NCI-H2107 treated with DMSO at 0.1 percent for 48 hours (cell line): ENCODE measurements around the gene HELQ.
"Not testable (repeated sequence)": the region's sequence is repeated elsewhere in the genome, so short reads cannot be mapped to it uniquely, and the experiment has no call there.

Experiments used
- DNase-seq: peaks from one replicate; lab custom pipeline; 2025; ENCODE audit not compliant: unreplicated experiment; lab: John Stamatoyannopoulos, UW

Gene HELQ, protein sequence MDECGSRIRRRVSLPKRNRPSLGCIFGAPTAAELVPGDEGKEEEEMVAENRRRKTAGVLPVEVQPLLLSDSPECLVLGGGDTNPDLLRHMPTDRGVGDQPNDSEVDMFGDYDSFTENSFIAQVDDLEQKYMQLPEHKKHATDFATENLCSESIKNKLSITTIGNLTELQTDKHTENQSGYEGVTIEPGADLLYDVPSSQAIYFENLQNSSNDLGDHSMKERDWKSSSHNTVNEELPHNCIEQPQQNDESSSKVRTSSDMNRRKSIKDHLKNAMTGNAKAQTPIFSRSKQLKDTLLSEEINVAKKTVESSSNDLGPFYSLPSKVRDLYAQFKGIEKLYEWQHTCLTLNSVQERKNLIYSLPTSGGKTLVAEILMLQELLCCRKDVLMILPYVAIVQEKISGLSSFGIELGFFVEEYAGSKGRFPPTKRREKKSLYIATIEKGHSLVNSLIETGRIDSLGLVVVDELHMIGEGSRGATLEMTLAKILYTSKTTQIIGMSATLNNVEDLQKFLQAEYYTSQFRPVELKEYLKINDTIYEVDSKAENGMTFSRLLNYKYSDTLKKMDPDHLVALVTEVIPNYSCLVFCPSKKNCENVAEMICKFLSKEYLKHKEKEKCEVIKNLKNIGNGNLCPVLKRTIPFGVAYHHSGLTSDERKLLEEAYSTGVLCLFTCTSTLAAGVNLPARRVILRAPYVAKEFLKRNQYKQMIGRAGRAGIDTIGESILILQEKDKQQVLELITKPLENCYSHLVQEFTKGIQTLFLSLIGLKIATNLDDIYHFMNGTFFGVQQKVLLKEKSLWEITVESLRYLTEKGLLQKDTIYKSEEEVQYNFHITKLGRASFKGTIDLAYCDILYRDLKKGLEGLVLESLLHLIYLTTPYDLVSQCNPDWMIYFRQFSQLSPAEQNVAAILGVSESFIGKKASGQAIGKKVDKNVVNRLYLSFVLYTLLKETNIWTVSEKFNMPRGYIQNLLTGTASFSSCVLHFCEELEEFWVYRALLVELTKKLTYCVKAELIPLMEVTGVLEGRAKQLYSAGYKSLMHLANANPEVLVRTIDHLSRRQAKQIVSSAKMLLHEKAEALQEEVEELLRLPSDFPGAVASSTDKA

DNA sequence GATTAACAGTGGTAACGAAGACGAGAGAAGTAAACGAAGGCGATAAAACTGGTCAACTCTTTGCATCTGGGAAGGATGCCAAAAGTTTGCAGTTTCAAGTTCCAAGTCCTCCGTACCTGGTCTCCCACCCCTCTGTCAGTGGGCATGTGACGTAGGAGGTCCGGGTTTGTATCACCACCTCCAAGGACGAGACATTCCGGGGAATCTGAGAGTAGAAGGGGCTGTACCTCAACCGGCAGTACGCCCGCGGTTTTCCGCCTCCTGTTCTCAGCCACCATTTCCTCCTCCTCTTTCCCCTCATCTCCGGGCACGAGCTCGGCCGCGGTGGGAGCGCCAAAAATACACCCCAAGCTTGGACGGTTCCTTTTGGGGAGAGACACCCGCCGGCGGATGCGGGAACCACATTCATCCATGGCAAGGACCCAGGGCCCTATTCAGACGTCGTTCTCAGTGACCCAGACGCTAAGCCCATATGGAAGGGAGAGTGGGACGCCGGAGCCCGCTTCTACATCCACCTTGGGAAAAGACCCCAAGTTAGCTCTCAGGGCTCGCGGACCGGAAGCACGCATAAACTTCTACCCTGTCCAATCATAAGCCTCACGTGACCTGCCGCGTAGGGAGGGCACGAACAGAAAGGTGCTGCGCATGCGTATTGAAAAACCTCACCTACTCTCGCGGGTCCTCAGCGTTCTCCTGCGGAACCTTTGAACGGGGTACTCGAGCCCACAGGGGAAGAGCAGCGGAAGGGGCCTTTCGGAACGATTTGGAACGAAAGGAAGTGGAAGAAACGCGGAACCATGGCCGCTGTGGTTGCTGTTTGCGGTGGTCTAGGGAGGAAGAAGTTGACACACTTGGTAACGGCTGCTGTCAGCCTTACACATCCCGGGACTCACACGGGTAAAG is at the start of gene HELQ, which contains the start of gene MRPS18C:
HELQ (minus strand) TSS at position 543 of the 903 bp plus-strand sequence; CDS start at position 413, 130 bp downstream.
MRPS18C (plus strand) TSS at position 778 of the 903 bp plus-strand sequence; CDS start at position 798, 20 bp downstream.
- peak; percentile 83 for DNase-seq

DNA sequence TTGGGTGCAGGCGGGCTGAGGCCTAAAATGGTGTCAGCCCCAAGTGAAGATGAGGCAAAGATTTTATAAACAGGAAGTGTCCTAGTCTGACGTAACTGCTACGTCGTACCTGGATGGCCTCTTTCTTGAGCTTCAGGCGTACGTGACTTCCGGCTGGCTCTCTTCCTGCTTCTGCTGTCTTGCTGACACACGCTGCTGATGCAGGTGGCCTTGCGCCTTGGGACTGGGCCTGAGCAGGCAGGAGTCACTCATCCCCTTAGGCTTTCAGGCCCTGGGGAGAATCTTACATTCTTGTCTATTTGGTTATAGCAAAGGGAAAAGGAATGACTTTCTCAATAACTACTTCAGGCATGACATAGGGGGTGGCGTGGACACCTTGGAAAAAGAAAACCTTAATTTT is 49.4 kb upstream of the HELQ start:
- DNase-seq, result no peak

DNA sequence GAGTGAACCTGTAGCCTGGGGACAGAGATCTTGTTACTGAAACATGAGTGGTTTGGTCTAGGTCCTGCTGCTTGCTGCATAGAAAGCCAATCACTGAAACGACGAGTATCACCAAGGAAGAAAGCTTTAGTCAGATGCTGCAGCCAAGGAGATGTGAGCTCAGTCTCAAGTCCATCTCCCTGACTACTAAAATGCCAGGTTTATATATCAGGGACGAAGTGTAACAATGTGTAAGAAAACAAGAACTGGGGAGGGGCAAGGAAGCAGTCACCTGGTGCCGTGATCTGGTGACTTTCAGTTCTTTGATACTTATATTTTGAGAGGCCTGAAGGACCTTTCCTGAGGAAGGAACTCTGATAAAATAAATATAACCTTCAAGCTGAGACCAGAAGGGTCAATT is 48.9 kb upstream of the HELQ start:
- DNase-seq, result peak; percentile 62

DNA sequence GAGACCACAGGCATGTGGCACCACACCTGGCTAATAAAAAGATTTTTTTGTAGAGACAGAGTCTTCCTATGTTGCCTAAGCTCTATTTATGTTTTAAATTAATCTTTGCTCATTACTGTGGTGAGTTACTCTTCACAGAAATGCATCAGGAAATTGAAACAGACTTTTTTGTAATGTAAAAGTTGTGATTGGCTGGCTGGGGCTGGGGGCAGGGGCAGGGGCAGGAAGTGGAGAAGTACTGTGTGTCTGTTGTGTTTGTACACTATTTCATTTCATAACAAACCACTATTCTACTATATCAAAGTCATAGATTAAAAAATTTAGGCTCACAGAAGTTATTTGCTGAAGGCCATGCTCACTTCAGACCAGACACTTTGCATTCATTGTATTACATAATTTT is 48.4 kb upstream of the HELQ start:
- DNase-seq, result no peak

DNA sequence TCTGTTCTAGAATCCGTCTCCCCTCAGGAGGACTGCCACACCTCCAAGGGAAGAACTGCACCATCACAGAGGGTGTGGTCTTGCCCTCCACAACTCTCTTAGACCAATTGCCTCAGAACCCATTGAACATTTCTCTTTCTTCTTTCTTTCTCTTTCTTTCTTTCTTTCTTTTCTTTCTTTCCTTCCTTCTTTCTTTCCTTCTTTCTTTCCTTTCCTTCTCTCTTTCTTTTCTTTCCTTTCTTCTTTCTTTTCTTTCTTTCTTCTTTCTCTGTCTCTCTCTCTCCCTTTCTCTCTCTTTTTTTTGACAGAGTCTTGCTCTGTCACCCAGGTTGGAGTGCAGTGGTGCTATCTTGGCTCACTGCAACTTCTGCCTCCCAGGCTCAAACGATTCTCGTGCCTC is 46.0 kb upstream of the HELQ start:
- not testable (repeated sequence) for DNase-seq

DNA sequence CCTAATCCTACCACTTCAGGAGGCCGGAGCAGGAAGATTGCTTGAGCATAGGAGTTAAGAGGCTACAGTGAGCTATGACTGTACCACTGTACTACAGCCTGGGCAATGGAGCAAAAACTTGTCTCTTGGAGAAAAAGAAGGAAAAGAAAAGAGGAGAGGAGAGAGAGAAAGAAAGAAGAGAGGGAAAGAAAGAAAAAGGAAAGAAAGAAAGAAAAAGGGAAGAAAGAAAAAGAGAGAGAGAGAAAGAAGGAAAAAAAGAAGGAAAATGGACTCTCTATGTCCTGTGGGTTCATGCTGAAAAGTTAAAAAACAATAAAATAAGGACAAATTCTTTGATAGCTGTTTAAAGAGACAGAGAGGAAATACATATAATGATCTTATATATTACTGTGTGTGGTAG is 42.6 kb upstream of the HELQ start:
- no peak for DNase-seq

DNA sequence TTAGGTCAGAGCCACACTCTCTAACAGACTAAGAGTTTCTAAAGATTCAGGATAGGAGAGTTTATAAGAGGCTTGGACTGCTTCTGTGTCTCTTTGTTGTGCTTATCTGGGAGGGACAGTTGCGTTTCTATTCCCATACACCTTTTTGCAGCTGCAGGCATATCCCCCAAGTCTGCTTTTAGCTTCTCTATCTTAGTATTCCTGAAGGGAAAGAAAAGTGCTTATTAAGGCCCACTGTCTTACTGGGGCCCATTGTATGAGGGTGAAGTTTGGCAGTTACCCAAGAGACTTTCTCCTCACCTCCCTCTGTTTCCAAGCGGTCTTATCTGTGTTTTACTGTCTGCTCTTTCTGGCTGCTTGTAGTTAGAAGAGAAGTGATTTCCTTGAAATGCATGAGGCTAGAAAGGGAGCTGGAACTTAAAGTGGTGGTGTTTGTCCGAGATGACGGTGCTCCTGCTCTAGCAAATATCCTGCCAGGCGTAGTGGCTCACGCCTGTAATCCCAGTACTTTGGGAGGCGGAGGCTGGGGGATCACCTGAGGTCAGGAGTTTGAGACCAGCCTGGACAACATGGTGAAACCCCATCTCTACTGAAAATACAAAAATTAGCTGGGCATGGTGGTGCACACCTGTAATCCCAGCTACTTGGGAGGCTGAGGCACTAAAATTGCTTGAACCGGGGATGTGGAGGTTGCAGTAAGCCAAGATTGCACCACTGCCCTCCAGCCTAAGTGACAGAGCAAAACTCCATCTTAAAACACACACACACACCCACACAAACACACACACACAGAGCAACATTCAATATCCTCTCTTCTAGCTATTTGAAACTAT is 40.7 kb upstream of the HELQ start:
- not testable (repeated sequence) for DNase-seq

DNA sequence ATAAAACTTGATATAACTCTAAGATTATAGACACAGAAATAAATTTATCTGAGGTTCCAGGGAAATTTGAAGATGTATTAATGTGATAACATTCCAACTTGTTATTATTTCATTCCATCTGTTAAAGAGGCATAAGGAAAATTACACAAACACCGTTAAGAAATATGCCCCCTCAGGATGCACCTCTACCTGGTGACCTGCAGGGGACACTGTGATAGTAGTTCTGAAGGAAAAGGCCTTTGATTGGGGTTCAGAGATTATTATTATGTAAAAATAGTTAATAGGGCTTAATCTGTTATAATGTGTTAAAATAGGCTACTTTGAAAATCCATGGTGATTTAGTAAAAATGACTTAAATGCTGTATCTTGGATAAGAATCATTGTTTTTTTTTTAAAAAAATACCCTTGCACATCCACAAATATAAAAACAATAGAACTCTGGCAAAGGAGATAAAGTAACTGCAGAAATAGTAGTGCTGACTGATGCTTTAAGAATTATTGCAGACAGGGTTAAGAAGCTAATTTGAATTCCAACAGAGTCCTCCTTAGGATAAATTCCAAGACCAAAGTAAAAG is 35.3 kb upstream of the HELQ start:
- DNase-seq, result peak; percentile 2

DNA sequence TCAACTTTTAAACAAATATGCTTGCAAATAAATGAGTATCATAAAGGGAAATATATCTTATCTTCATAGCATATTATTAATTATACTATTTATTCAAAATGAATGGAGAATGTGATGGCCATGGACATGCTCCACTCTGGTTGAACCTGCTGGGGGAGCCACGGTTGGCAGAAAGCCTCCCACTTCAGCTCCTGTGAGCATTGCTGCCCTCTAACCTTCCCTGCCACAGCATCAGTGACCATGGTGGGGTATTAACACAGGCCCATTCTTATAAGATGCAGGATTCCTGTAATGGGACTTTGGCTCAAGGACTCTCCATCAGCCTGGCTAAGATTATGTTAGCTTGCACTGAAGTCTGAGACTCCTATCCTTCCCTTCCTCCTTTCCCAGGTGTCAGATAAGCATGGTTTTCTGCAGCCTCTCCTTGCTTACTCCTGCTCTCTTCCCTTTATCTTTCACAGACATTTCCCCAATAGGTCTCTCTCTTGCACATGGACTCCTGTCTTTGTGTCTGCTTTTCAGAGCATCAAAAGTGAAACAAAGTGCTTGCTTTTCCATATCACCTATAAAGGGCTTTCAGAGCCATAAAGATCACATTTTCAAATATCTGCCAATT is 34.2 kb upstream of the HELQ start:
- DNase-seq, result no peak

DNA sequence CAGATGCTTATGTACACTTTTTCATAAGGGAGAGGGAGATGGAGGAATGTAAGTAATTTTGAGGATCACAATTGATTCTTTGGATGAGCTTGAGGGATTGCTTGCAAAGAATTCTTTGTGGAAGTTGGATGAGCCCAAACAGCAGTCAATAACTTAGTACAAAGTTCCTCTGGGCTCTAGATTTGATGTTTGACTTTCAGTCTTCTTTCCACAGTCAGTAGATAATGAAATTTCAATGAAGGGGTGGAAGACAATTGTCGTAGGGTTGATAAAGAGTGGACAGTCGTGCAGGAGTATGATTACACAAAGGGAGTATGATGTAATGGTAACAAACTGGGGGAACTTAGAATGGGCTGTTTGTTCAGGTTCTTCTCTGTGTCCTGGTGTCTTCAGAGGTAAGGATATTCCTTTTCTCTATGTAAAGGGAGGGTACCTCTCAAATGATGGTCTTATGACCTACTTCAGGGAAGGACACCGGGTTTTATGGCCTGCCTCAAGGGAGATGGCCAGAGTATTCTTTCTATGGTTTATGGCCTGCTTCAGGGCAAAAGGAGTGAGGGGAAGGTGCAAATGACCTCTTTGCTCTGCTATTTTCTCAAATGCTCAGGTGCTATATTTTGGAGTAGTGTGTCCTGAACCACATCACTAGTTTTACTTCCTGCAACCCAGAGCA is 31.0 kb upstream of the HELQ start:
- no peak for DNase-seq

DNA sequence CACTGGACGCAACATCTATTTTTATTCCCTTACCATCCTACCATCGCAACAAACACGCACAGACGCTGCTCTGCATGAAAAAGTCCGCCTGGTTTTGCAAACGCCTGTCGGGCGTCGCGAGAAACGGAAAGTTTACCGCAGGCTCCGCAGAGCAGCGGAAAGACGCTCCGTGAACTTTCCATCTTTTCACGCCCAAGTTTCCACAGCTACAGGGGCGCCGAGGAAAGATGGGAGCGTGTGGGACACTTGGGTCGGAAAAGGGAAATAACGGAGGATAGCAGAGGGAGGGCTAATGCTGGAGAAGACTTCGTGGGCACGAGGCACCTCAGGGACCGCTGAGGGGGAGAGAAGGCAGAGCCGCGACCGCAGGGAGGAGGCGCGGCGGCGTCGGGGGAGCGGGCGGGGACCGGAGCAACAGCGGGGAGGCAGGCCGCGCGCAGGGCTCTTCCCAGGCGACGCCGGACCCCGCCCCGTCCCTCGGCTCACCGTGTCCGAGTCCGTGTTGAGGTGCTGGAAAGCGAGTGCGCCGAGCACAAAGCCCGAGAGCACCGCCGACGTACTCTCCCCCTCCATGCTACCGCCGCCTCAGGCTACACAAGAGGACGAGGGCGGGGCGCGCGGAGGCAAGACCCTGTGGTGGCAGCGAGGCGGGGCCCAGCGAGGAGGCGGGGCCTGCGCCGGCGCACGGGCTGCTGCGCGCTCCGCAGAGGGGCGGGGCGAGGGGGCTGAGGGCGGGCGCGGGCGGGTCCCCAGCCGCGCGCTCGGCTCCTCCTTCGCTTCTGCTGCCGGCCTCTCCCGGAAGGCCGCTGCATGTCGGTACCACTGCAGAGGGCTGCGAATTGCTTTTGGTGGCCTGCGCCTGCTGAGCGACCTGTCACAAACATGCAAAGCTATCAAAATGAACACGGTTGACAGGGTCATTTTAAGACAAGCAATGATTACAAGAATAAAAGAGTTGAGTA is 29.2 kb upstream of the HELQ start, which contains the start of gene ABRAXAS1:
ABRAXAS1 (minus strand) TSS at position 601 of the 962 bp plus-strand sequence; CDS start at position 573, 28 bp downstream.
- DNase-seq, result peak; percentile 54

DNA sequence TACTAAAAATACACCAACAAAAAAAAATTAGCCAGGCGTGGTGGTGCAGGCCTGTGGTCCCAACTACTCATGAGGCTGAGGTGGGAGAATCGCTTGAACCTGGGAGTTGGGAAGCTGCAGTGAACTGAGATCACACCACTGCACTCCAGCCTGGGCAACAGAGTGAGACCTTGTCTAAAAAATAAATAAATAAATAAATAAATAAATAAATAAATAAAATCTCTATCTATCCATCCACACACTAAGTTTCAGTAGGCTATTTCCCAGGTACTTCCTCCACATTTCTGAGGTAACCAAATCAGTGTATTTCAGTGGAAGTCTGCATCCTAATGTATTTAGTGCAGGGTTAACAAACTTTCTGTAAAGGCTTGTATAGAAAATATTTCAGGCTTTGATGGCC is 18.3 kb upstream of the HELQ start:
- no peak for DNase-seq

DNA sequence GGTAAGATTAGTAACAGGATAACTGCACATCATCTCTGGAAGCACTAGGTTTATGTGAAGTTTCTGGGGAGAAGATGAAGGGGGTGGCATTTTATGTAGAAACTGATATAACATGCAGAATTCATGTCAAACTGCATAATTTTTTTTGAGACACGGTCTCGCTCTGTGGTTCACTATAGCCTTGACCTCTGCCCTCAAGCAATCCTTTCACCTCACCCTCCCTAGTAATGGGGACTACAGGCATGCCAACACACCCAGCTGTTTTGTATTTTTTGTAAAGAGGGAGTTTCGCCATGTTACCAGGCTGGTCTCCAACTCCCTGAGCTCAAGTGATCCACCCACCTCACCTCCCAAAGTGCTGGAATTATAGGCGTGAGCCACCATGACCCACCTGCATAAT is 17.8 kb upstream of the HELQ start:
- no peak for DNase-seq

DNA sequence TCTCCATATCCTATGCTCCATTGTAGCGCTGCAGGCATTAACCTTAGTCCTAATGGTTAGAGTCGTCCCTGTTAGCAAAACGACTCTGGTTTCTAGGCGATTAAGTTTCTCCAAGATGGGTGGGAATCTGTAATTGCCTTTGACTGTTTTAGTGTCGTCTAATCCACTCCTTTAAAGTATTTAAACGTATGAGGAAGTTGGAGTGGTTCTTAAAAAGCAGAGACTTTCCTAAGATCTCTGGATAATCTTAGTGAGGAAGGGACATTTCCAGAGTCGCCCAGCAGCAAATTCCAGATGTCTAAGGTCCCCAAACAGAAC is 520 bp upstream of the HELQ start:
- no peak for DNase-seq

DNA sequence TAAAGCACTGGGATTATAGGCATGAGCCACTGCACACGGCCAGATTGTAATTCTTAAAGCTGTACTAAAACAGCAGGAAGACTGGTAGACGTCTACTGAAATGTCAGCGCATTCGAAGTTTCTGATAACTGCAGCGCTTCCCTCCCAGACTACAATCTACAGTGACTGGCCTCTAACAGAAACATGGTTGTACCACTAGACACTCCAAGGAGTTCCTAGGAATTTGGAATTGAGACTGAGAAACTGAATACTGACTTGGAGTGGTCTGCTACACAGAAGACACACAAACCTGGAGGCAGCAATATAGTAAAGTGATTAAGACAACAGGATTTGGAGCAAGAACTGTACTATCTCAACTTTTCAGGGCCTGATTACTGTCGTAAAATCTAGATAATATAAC is 937 bp downstream of the HELQ start:
- no peak for DNase-seq

DNA sequence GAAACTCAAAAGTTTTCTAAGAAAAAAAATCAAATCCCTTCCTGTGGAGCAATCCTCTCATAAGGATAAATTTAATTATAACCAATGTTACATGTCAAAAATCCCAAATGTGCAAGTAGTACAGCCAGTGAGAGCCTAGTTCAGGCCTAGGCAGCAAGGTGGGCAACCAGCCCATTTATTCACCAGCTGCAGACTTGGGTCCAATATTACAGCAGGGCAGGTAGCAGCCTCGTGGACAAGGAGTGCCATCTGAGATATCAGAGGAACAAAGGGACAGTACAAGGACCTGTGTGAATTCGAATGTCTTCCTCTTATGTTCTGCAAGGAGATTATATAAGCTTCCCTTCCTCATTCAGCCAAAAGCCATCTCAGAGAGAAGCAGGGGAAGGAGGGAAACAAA is 6.6 kb downstream of the HELQ start:
- no peak for DNase-seq

DNA sequence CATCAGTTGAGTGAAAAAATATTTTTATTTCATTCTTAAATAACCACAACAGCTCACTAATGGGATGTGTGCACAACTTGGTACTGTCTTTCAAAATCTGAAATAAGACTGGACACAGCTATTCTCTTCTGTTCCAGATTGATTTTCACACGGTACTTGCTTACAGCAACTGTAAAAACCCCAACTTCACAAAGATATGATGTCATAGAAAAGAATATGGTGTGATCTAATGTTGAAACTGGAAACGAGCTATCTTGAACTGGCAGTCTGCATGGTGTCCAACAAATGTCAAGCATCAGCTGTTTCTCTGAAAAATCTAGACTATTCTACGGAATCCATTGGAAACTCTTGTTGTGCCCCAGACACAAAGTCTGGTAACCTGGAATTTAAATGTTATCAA is 14.7 kb downstream of the HELQ start:
- DNase-seq, result no peak
